ENCODE results near the gene HOMER3.
"Not testable (repeated sequence)": the region's sequence is repeated elsewhere in the genome, so short reads cannot be mapped to it uniquely, and the experiment has no call there.

Gene HOMER3

DNA sequence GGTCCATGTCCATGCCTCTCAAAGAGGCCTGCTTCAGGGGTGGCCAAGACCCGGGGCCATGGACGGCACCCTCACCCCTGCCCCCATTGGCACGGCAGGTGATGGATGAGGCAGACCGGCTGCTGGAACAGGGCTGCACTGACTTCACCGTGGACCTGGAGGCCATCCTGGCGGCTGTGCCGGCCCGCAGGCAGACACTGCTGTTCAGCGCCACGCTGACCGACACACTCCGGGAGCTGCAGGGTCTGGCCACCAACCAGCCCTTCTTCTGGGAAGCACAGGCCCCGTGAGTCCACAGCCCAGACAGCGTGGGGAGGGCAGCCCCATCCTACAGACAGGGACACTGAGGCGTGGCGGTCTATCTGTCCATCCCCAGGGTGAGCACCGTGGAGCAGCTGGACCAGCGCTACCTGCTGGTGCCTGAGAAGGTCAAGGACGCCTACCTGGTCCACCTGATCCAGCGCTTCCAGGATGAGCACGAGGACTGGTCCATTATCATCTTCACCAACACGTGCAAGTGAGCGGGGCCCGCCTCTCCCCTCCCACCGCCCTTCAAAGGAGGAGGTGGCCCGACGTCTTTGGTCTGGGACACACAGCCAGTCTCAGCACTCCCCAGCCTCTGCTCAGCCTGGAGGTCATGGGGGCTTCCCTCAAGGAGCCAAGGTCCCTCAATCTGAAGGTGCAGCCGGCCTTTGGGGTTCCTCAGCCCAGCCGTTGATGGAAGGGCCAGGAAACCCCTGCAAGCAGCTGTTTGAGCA is 18.6 kb downstream of the HOMER3 start:
- no peak for DNase-seq

DNA sequence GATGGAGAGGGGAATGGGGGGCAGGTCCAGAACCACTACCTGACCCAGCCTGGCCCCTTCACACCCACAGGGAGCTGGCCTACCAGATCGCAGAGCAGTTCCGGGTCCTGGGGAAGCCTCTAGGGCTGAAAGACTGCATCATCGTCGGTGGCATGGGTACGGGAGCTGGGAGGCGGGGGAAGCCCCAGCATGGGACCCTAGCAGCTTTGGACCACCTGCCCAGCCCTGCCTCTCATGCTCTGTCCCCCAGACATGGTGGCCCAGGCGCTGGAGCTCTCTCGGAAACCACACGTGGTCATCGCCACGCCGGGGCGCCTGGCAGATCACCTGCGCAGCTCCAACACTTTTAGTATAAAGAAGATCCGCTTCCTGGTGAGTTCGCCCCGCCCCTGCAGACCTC is 19.4 kb downstream of the HOMER3 start:
- no peak for DNase-seq

DNA sequence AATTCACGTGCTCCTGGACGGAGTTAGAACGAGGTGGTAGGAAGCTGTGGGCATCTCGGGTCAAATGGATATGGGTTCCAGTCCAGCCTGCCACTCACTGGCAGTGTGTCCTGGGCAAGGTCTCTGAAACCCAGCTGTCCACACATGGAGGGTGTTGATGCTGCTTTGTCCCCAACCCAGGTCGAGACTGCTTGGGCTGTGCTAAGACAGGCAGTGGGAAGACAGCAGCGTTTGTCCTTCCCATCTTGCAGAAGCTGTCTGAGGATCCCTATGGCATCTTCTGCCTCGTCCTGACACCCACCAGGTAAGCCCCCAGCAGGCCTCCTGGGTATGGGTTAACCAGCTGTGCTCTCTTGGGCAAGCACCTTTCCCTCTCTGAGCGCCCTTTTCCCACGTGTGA is 20.6 kb downstream of the HOMER3 start:
- DNase-seq, result no peak

DNA sequence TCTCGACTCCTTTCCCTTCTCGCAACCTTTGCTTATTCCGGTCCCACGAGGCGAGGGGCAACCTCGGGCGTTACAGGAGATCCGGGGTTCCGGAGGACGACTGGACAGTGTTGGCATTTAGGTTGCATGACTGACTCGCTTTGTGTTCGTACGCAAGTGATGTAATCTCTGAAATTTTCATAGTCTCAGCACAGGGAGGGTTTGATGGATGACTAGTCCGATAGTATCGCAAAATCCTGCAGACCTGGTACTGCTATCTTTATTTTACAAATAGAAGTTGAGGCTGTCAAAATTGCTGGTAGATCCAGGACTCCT is 21.2 kb downstream of the HOMER3 start:
- DNase-seq, result no peak

DNA sequence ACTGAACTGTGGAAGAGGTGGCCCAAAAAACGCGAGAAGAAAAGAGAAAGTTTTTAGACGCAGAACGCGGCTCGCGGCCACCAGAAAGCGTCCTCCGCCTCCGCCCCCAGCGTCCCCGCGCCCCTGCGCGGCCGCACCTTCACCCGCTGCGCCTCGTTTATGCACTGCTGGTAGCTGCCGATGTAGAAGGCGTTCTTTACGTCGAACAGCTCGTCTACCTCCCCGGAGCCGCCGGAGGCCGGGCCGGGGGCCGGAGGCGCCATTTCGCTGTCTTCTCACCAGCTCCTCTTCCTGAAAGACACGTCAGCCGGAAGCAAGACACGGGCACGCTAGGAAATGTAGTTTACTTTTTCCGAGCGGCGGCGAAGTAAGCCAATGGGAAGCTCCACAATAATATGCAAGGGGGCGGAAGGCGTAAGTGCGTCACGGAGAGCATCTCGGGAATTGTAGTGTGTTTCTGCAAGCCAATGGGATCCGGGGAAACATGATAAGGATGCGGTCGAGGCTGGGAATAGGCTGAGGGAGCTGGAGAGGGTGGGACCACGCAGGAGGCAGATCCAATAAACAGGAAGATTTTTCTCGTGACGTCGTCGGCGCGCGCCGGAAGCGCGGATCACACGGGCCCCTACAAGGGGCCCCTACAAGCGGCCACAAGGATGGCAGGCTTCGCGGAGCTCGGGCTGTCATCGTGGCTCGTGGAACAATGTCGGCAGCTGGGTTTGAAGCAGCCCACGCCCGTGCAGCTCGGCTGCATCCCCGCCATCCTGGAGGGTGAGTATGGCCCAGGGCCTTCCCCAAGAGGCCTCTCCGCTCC is 21.7 kb downstream of the HOMER3 start, which contains the start of the genes COPE and DDX49:
COPE (minus strand) TSS at position 302 of the 814 bp plus-strand sequence; CDS start at position 263, 39 bp downstream.
DDX49 (plus strand) TSS at position 630 of the 814 bp plus-strand sequence; CDS start at position 657, 27 bp downstream.
- DNase-seq, result peak; percentile 97

DNA sequence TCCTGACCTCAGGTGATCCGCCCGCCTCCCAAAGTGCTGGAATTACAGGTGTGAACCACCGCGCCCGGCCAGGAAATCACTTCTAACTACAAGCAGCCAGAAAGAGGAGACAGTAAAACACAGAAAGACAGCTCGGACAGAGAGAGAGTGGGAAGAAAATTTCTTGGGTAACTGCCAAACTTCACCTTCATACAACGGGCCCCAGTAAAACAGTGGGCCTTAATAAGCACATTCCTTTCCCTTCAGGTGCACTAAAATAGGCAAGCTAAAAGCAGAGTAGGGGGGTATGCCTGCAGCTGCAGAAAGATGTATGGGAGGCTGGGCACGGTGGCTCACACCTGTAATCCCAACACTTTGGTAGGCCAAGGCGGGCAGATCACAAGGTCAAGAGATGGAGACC is 23.4 kb downstream of the HOMER3 start:
- not testable (repeated sequence) for DNase-seq

DNA sequence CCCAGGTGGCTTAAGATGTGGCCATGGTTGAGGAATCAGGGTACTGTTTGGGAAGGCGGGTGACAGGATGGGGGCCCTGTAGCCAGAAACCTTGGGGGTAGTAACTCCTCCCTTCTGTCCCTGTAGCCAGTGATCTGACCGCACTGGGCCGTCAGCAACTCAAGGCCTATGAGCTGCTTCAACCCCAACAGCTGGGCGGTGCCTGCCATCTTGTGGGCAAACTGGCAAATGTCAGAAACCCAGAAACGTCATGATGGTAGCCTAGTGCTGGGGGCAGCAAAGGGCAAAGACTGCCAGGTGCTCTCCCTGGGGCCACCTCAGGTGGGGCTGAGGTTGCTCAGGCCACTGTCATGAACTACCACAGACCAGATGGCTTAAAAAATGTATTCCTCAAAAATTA is 25.4 kb downstream of the HOMER3 start:
- DNase-seq, result peak; percentile 36

DNA sequence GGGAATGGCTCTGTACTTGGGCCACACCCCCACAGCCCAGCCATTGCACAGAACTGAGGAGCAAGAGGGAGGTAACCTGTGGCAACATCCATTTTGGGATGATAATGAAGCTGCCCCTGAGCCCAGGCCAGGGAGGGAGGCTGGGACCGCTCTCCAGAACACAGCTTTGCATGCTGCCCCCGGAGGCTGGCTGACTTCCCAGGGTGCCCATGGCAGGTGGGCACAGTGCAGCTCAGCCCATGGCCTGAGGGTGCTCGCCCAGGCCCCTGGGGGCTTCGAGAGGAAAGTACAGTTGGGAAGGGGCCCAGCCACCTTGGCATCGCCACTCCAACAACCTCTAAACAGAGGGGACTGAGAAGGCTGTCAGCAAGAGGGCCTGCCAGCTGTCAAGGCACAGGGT is 27.6 kb downstream of the HOMER3 start:
- no peak for DNase-seq

DNA sequence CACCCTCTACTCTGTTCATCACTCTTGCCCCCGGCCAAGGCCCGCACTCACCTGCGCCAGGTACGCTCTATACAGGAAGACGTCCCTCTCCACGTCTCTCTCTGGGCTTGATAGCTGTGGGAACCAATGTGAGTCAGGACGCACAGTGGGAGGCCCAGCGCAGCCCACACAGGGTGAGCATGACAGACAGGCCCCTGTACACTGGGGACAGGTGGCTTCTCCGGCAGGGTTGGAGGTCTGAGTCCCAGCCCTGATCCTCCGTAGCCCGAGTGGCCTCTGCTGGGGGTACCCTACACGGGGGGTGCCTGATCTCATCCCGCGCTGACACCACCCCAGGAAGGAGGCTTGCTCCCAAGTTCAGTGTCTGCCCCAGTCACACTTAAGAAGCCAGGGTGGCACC is 28.1 kb downstream of the HOMER3 start:
- DNase-seq, result no peak

DNA sequence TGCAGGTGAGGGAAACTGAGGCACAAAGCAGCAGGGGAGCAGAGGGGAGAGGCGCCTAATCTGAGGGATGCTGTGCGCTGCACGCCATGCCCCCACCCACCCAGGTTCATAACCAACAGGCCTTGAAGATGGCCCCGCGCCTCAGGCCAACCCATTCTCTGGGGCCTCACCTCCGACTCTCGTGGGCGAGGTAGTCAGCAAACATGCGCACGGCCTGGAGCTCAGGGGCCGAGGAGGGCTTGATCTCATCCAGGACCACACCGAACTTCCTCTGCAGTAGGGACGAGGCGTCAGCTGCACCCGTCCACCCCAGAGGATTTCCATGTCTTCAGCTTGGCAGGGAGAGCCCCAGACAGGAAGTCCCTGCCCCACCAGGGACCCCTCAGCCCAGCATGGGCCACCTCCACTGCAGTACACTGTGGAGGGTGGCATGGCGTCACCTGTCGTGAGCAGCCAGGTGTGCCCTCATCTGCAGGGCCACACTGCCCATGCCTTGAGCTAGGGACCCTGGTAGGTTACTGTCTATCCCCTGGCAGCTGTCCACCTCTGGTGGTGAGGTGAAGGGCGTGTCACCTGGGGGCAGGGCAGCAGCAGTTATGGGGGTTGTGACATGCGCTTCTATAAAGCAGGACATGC is 30.1 kb downstream of the HOMER3 start:
- DNase-seq, result no peak

DNA sequence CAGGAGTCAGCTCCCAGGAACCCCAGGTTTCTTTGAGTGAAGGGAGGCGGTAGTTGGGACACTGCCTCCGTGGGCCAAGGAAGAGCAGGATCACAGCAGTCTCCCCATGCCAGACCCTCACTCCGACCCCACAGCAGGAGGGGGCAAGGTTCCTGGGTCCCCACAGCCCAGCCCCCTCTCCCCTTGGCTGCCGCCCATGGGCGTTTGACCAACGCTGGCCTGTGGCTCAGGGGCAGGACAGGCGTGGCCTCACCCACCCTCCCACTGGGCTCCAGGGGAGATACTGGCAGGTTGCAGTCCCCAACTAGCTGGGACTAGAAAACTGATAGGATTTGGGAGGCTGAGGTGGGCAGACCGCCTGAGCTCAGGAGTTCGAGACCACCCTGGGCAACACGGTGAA is 31.0 kb downstream of the HOMER3 start:
- no peak for DNase-seq

DNA sequence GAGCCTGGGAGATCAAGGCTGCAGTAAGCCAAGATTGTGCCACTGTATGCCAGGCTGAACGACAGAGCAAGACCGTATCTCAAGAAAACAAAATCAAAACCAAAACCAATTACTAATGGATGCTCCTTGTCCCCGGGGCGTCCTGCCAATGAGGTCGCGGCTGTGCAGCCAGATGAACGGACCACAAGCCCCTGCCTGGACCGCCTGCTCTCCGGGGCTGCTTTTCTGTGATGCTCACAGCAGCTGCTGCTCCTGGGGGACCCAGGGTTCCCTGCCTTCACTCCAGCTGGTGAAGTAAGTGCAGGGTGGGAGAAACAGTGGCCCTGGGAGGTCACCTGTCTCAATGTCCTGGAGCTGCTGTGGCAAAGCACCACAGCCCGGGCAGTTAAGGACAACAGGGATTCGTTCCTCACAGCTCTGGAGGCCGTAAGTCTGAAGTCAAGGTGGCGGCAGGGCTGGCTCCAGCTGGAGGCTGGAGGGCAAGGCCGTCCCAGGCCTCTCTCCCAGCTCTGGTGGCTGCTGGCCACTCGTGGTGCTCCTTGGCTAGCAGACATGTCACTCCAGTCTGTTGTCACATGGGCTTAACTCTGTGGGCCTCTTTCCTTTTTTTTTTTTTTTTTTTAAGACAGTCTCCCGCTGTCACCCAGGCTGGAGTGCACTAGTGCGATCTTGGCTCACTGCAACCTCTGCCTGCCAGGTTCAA is 31.9 kb downstream of the HOMER3 start:
- DNase-seq, result no peak

DNA sequence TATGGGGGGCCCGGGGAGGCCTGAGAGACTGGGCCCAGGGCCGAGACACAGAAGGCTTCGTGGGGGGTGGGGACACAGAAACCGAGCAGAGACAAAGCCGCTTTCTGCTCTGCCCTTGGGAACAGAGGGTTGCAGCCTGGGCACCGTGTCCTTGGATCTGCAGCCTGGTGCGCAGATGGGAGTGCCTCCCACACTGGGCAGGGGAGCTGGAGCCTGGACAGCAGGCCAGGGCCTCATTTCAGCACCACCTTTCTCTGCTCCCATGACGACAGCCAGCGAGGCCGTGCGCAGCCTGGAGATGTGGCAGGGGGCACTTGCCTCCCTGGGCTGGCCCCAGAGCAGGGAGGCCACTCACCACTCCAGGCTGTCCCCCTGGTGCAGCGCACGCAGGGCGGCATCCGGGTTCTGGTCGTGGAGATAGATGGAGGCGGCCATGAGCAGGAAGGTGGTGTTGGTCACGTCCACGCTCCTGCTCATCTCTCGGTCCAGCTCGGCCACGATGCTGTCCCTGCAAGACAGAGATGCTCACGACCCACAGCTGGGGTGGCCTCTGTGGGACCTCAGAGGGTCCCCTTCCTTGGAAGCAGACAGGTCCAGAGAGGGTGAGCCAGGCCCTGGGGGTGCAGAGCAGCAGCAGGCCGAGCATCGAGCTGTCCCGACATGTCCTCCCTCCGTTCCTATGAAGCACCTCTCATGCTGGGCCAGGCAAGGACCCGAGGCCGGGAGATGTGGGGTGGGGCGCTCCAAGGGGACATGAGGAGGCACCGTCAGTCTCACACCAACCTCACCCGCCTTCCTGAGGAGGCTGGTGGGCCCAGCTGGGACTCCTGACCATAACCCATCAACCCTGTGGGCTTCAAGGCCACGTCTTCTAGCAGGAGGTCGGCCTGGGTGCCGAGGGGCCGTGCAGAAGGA is 34.2 kb downstream of the HOMER3 start:
- DNase-seq, result no peak

DNA sequence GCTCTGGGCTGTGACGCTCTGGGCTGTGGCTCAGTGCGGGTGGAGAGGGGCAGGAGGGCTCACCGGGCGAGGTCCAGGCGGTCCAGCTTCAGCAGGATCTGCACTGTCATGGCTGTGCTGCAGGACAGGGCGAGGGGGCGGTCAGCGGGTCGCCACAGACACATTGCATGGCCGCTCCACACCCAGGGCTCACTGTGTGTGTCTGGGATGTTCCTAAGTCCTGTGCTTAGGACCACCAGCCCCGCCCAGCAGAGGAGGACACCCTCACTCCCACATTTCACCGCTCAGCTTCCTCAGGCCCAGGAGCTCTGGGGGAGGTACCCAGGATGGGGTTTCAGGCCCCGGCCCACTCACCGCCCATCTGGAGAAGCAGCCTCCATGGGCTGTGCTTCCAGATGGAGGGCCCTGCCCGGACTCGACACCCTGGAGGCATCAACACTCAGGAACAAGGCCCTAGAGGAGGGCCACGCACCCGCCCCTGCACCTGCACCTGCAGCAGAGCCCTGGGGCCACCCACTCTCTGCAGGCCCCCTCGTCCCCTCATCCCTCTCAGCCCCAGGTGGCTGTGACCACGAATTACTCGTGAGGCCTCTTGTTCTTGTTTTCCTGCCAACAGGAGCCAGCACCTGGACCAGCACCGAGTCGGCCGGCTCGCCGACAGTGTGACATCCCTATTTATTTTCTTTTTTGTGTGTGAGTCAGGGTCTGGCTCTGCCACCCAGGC is 35.3 kb downstream of the HOMER3 start:
- no peak for DNase-seq

DNA sequence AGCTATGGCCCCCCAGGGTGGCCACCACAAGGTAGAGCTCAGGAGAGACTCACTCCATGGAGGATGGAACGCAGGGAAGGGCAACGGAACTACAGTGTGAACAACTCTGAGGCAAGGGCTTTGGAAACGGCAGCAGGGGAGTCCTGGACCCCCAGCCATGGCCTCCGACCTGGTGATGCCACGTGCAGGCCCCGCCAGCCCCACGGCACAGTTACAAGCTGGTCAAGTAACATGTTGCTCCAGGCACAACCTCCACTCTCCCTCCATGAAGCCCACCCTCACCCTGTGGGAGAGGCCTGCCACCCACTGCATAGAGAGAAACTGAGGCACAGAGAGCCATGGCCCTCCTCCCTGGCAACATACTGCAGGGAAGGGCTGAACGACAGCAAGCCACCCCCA is 36.0 kb downstream of the HOMER3 start:
- DNase-seq, result no peak

DNA sequence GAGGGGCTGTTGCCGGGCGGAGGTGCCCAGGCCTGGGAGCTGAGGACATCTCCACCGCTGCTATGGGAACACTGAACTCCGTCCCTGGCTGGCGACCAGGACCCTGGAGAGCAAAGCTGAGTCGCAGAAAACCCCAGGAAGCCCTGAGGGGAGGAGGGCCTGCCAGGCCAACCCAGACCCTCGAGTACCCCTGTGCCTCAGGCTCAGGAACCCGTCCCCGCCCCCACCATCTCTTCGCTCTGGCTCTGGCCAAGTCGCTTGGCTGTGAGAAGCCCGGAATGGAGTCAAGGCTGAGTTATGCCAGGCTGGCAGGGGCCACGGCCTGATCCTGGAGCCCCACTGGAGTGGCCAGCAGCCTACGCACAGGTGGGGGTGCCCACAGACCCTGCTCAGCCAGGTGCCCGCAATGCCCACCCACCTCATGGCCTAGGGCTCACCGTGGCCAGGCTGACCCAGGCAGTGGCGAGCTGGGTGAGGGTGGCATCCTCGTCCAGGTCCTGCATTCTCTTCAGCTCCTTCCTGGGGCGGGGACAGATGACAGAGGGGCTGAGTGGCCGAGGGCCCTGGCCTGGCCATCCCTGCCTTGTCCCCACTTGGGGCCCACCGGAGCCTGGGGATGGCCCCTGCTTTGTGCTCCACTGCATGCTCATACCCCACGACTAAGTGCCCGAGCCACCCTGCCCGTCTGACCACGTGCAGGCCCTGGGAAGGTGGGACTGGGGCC is 36.5 kb downstream of the HOMER3 start:
- no peak for DNase-seq

DNA sequence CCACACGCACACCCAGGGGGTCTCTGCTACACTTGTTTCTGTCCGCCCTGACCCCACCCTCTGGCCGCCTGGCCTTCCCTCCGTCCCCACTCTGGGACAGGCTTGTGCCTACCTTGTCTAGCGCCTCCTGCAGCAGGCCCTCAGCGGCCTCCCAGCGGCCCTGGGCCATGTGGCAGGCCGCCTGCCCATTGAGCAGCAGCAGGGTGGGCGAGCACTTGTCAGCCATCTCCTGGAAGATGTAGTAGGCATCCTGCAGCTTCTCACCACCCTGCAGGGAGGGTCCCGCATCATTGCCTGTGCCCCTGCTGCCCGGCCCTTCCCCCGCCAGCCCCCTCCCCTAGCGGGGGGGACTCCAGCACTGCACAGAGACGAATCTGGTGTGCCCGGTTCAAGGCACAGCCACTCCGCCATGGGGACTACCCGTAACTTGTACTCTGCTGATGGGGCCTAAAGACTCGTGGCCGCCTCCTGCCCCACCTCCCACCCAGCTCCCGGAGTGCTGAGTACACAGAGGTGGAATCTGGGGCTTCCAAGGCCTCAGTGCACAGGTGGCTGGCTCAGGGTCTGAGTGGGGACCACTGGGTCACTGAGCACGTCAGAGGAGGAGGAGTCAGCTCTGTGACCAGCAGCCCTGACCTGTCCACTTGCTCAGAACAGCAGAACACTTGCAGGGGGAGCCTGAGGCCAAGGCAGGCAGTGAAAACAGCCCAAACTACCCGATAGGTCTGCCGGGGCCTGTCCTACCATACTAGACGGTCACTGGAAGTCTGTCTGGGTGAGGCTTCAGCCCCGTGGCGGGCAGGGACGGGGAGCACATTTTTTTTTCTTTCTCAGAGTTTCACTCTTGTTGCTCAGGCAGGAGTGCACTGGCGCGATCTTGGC is 37.6 kb downstream of the HOMER3 start:
- no peak for DNase-seq

DNA sequence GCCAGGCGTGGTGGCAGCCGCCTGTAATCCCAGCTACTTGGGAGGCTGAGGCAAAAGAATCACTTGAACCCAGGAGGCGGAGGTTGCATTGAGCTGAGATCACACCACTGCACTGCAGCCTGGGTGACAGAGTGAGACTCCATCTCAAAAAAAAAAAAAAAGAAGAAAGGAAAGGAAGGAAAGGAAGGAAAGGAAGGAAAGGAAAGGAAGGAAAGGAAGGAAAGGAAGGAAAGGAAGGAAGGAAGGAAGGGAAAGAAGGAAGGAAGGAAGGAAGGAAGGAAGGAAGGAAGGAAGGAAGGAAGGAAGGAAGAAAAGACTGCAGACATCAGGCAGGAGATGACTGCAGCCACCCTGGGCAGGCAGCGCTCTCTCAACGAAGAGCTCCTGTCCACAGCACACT is 38.5 kb downstream of the HOMER3 start:
- DNase-seq, result not testable (repeated sequence)

DNA sequence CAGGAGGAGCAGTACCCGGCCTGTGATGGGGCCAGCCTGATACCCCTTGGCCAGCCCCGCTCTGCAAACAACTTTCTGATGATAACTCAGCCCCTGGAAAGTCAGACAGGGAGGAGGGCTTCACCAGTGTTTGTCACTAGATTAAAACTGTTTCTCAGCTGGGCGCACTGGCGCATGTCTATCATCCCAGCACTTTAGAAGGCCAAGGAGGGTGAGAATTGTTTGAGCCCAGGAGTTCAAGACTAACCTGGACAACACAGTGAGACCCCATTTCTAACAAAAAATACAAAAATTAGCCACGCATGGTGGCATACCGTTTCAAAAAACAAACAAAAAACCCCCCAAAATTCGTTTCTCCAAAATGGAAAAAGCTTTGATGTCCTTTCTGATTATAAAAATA is 39.5 kb downstream of the HOMER3 start:
- DNase-seq, result no peak
